Kidney (tissue), 14 donors: ENCODE data around the gene CADM4. TPM values are rescaled to one million over a fixed set of nuclear protein-coding genes. Genes with fewer than 3 reads are reported as not detected.

Source experiments
- DNase-seq, 5 donors: peaks; one replicate each; pipeline ENCODE4 v3.0.0-alpha.2; 2013 to 2020
- FAIRE-seq: peaks from 2 replicates; lab custom pipeline; 2012; peaks lifted over from hg19 to GRCh38; lab: Jason Lieb, UNC
- H3K27ac ChIP-seq, 2 donors: one replicate each; pipeline ENCODE4 v1.7.0; 2013; ENCODE audit warnings: low read depth in 2 of 2, low read length in 2 of 2, inconsistent platforms in 1 of 2
- H3K27me3 ChIP-seq: one replicate; pipeline ENCODE4 v1.7.1; 2013; ENCODE audit warnings: low read length, inconsistent platforms; ENCODE audit not compliant: control insufficient read depth, insufficient read depth
- H3K36me3 ChIP-seq, 3 donors: one replicate each; pipeline versions ENCODE4 v1.7.0 to v1.7.1; 2013; ENCODE audit warnings: low read length in 3 of 3, control low read depth in 1 of 3, inconsistent platforms in 1 of 3; ENCODE audit not compliant: insufficient read depth in 3 of 3, control insufficient read depth in 2 of 3
- H3K4me1 ChIP-seq, 3 donors: one replicate each; pipeline versions ENCODE4 v1.7.0 to v1.7.1; 2013; ENCODE audit warnings: low read length in 3 of 3, inconsistent platforms in 1 of 3, low read depth in 1 of 3; ENCODE audit not compliant: control insufficient read depth in 2 of 3, insufficient read depth in 2 of 3
- H3K4me3 ChIP-seq, 3 donors: one replicate each; pipeline versions ENCODE4 v1.7.0 to v1.8.1; 2013; ENCODE audit warnings: low read length in 3 of 3, control low read depth in 1 of 3, inconsistent platforms in 1 of 3
- H3K9ac ChIP-seq, 3 donors: one replicate each; pipeline versions ENCODE4 v1.7.0 to v1.7.1; 2013; ENCODE audit warnings: low read length in 3 of 3, control low read depth in 1 of 3, inconsistent platforms in 1 of 3
- H3K9me3 ChIP-seq, 3 donors: one replicate each; pipeline versions ENCODE4 v1.7.0 to v1.7.1; 2013; ENCODE audit warnings: low read length in 3 of 3, control low read depth in 1 of 3, inconsistent platforms in 1 of 3; ENCODE audit not compliant: control insufficient read depth in 2 of 3, insufficient read depth in 1 of 3
- CTCF ChIP-seq: IDR thresholded peaks from 3 replicates; pipeline ENCODE4 v1.5.1; 2012; ENCODE audit warnings: mild to moderate bottlenecking, moderate library complexity, borderline replicate concordance; ENCODE audit not compliant: insufficient read depth; ENCODE audit errors: extremely low read depth
- intact Hi-C: fragments of 100-400 bp; cut with DNase I; formaldehyde crosslinking; loops from one replicate; pipeline ENCODE4 v1.11.1; 2022
- polyA plus RNA-seq: library from polyadenylated mRNA; stranded (reverse); fragments of 350-450 nt; fragmentation: Illumina TruSeq; extraction: RNeasy Lipid Tissue Mini Kit (QIAGEN cat#74804); gene quantifications from one replicate; pipeline ENCODE4 v1.2.3, GENCODE V29; 2014; ENCODE audit warnings: low read depth, low replicate concordance; ENCODE audit not compliant: insufficient read depth
- total RNA-seq: library from RNA; stranded (reverse); fragmentation: NEBNext Ultra II Directional; extraction: Animal tissue kit (Norgen Biotek cat#: 25700); gene quantifications from one replicate; pipeline ENCODE4 v1.2.1, GENCODE V29; 2021
- donor health status: control.
- donor health status: control.
- donor health status: control.
- donor health status: control.
- donor health status: control.
- donor health status: DM: yes; HTN: yes; CAD: no.
- donor health status: Normal renal cell carcinoma (clear cell type).

The CADM4 gene
- total and polyA plus RNA-seq, 2 donors from 2014 or later, result 25.3 to 47.0 TPM

GRCh38 chr19:43624933-43625332 is 14.7 kb downstream of the CADM4 start:
- intact Hi-C loops, result no loop called here
- TF ChIP-seq CTCF, result no peak
- H3K27me3 ChIP-seq, result no peaks in the 10 kb centered on the region
- peaks cover 0 to 2% (median 0%) of the 10 kb centered on the region in 3 donors for H3K4me1 ChIP-seq
- FAIRE-seq, result no peak
- H3K9ac ChIP-seq, result no peak overlapping the region
- H3K36me3 ChIP-seq, result no peaks in the 10 kb centered on the region
- no peak overlapping the region for H3K4me3 ChIP-seq
- DNase-seq, result peak in 4 of 5 donors; percentile 17 to 82 (median 51)
- no peaks in the 10 kb centered on the region for H3K9me3 ChIP-seq
- H3K27ac ChIP-seq, result no peak overlapping the region

- no peak for DNase-seq
- Histone ChIP-seq H3K9me3 (no peaks in the 10 kb centered on the region), H3K9ac (no peak overlapping the region), H3K36me3 (no peaks in the 10 kb centered on the region), H3K4me1 (peaks cover 0 to 3% (median 0%) of the 10 kb centered on the region in 3 donors), H3K4me3 (no peak overlapping the region), H3K27ac (no peak overlapping the region), H3K27me3 (no peaks in the 10 kb centered on the region)
- intact Hi-C loops, result no loop called here
- TF ChIP-seq CTCF, result no peak
- FAIRE-seq, result no peak
Observed at GRCh38 chr19:43623889-43624670, 15.6 kb downstream of the CADM4 start.

GRCh38 chr19:43622956-43623355 is 16.7 kb downstream of the CADM4 start:
- FAIRE-seq, result no peak
- intact Hi-C loops, result no loop called here
- no peaks in the 10 kb centered on the region for H3K36me3 ChIP-seq
- no peak for DNase-seq
- no peak overlapping the region for H3K4me3 ChIP-seq
- H3K9ac ChIP-seq, result no peak overlapping the region
- no peak overlapping the region for H3K27ac ChIP-seq
- peaks cover 0 to 7% (median 0%) of the 10 kb centered on the region in 3 donors for H3K4me1 ChIP-seq
- TF ChIP-seq CTCF, result no peak
- H3K27me3 ChIP-seq, result no peaks in the 10 kb centered on the region
- no peaks in the 10 kb centered on the region for H3K9me3 ChIP-seq
